Measurements from ENCODE around the gene LUC7L3. TPM values are rescaled to one million over a fixed set of nuclear protein-coding genes. Genes with fewer than 3 reads are reported as not detected.

LUC7L3 gene
- total and polyA plus RNA-seq, 2 of the 13 experiments (the other 11 are each of a cell fraction or from before 2014, with no cell fraction given): 108 to 120 TPM

DNA sequence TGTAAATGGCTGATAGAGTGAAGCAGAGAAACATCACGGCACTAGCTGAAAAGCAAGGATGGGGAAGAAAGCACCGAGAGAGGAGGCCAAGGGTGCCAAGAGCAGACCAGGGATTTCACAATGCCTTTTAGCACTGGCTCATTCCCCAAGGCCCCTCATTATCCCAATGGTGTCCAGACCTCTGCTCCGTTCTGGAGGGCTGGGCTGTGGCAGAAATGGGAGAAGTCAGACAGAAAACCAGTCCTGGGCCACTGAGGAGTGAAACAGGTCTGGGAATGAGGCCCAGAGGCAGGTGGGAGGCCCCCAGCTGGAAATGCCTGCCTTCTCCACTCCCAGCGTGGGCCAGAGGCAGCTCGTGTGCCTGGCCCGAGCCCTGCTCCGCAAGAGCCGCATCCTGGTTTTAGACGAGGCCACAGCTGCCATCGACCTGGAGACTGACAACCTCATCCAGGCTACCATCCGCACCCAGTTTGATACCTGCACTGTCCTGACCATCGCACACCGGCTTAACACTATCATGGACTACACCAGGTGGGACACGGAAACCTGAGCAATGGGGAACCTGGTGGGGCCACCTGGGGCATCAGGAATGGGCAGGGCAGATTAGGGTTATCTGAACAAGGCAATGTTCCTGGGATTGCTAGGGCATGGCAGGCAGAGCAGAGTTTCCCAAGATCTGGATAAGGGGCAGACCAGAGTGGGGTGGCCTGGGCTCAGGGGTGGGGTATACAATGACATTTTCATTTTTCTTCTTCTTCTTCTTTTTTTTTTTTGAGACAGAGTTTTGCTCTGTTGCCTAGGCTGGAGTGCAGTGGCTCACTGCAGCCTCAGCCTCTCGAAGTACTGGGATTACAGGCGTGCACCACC lies 32.0 kb upstream of the LUC7L3 start (continued):
- TF ChIP-seq, protein P1, sequence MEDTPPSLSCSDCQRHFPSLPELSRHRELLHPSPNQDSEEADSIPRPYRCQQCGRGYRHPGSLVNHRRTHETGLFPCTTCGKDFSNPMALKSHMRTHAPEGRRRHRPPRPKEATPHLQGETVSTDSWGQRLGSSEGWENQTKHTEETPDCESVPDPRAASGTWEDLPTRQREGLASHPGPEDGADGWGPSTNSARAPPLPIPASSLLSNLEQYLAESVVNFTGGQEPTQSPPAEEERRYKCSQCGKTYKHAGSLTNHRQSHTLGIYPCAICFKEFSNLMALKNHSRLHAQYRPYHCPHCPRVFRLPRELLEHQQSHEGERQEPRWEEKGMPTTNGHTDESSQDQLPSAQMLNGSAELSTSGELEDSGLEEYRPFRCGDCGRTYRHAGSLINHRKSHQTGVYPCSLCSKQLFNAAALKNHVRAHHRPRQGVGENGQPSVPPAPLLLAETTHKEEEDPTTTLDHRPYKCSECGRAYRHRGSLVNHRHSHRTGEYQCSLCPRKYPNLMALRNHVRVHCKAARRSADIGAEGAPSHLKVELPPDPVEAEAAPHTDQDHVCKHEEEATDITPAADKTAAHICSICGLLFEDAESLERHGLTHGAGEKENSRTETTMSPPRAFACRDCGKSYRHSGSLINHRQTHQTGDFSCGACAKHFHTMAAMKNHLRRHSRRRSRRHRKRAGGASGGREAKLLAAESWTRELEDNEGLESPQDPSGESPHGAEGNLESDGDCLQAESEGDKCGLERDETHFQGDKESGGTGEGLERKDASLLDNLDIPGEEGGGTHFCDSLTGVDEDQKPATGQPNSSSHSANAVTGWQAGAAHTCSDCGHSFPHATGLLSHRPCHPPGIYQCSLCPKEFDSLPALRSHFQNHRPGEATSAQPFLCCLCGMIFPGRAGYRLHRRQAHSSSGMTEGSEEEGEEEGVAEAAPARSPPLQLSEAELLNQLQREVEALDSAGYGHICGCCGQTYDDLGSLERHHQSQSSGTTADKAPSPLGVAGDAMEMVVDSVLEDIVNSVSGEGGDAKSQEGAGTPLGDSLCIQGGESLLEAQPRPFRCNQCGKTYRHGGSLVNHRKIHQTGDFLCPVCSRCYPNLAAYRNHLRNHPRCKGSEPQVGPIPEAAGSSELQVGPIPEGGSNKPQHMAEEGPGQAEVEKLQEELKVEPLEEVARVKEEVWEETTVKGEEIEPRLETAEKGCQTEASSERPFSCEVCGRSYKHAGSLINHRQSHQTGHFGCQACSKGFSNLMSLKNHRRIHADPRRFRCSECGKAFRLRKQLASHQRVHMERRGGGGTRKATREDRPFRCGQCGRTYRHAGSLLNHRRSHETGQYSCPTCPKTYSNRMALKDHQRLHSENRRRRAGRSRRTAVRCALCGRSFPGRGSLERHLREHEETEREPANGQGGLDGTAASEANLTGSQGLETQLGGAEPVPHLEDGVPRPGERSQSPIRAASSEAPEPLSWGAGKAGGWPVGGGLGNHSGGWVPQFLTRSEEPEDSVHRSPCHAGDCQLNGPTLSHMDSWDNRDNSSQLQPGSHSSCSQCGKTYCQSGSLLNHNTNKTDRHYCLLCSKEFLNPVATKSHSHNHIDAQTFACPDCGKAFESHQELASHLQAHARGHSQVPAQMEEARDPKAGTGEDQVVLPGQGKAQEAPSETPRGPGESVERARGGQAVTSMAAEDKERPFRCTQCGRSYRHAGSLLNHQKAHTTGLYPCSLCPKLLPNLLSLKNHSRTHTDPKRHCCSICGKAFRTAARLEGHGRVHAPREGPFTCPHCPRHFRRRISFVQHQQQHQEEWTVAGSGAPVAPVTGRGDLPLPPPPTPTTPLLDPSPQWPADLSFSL (CRISPR knock-in tag; IDR thresholded peaks at IDR 0.05): no peak
- TF ChIP-seq ZNF772 (CRISPR knock-in tag; IDR thresholded peaks at IDR 0.05): peak; percentile 64; the same call in 1 of the 2 replicates
- TF ChIP-seq AHR (CRISPR knock-in tag; IDR thresholded peaks at IDR 0.05): no peak
- peak; percentile 82 for TF ChIP-seq ZFX (CRISPR knock-in tag; IDR thresholded peaks at IDR 0.05; ENCODE audit: low read depth)
- no peak; the same call in 1 of the 2 replicates for TF ChIP-seq AKAP8 (CRISPR knock-in tag; IDR thresholded peaks at IDR 0.05)
- no peak for TF ChIP-seq ISX (CRISPR knock-in tag; conservative IDR thresholded peaks at IDR 0.05)
- TF ChIP-seq, protein P2, sequence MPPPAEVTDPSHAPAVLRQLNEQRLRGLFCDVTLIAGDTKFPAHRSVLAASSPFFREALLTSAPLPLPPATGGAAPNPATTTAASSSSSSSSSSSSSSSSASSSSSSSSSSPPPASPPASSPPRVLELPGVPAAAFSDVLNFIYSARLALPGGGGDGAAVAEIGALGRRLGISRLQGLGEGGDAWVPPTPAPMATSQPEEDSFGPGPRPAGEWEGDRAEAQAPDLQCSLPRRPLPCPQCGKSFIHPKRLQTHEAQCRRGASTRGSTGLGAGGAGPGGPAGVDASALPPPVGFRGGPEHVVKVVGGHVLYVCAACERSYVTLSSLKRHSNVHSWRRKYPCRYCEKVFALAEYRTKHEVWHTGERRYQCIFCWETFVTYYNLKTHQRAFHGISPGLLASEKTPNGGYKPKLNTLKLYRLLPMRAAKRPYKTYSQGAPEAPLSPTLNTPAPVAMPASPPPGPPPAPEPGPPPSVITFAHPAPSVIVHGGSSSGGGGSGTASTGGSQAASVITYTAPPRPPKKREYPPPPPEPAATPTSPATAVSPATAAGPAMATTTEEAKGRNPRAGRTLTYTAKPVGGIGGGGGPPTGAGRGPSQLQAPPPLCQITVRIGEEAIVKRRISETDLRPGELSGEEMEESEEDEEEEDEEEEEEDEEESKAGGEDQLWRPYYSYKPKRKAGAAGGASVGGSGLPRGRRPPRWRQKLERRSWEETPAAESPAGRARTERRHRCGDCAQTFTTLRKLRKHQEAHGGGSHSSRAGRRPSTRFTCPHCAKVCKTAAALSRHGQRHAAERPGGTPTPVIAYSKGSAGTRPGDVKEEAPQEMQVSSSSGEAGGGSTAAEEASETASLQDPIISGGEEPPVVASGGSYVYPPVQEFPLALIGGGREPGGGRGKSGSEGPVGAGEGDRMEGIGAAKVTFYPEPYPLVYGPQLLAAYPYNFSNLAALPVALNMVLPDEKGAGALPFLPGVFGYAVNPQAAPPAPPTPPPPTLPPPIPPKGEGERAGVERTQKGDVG (CRISPR knock-in tag; IDR thresholded peaks at IDR 0.05; ENCODE audit: borderline replicate concordance): no peak; the same call in 1 of the 2 replicates
- no peak for TF ChIP-seq HES4 (CRISPR knock-in tag; IDR thresholded peaks at IDR 0.05; ENCODE audit: borderline replicate concordance)
- TF ChIP-seq, protein P3, sequence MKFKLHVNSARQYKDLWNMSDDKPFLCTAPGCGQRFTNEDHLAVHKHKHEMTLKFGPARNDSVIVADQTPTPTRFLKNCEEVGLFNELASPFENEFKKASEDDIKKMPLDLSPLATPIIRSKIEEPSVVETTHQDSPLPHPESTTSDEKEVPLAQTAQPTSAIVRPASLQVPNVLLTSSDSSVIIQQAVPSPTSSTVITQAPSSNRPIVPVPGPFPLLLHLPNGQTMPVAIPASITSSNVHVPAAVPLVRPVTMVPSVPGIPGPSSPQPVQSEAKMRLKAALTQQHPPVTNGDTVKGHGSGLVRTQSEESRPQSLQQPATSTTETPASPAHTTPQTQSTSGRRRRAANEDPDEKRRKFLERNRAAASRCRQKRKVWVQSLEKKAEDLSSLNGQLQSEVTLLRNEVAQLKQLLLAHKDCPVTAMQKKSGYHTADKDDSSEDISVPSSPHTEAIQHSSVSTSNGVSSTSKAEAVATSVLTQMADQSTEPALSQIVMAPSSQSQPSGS (CRISPR knock-in tag; IDR thresholded peaks at IDR 0.05): no peak; the same call in 1 of the 2 replicates
- TF ChIP-seq, protein P4, sequence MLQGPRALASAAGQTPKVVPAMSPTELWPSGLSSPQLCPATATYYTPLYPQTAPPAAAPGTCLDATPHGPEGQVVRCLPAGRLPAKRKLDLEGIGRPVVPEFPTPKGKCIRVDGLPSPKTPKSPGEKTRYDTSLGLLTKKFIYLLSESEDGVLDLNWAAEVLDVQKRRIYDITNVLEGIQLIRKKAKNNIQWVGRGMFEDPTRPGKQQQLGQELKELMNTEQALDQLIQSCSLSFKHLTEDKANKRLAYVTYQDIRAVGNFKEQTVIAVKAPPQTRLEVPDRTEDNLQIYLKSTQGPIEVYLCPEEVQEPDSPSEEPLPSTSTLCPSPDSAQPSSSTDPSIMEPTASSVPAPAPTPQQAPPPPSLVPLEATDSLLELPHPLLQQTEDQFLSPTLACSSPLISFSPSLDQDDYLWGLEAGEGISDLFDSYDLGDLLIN (CRISPR knock-in tag; IDR thresholded peaks at IDR 0.05; ENCODE audit: borderline replicate concordance): no peak
- TF ChIP-seq, protein P5, sequence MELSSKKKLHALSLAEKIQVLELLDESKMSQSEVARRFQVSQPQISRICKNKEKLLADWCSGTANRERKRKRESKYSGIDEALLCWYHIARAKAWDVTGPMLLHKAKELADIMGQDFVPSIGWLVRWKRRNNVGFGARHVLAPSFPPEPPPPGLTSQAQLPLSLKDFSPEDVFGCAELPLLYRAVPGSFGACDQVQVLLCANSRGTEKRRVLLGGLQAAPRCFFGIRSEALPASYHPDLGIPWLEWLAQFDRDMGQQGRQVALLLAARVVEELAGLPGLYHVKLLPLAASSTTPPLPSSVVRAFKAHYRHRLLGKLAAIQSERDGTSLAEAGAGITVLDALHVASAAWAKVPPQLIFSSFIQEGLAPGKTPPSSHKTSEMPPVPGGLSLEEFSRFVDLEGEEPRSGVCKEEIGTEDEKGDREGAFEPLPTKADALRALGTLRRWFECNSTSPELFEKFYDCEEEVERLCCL (CRISPR knock-in tag; IDR thresholded peaks at IDR 0.05; ENCODE audit: borderline replicate concordance): no peak
- no peak for TF ChIP-seq TAF15 (IDR thresholded peaks at IDR 0.05; ENCODE audit: low read depth, low read length, poor library complexity, severe bottlenecking)
- TF ChIP-seq LCORL (IDR thresholded peaks at IDR 0.05): no peak
- no peak for TF ChIP-seq LCORL (CRISPR knock-in tag; IDR thresholded peaks at IDR 0.05)
